NK-92 treated with Interleukin-12 subunit alpha and Interleukin-12 subunit beta, amount 100 ng/mL, for 24 hours (cell line): Measurements from ENCODE around the gene MICAL2.

Experiments used
- DNase-seq: peaks from one replicate; lab custom pipeline; 2025; lab: John Stamatoyannopoulos, UW

Gene MICAL2

GRCh38 chr11:12110201-12110713, at the start of gene MICAL2:
Gene MICAL2 (plus strand): TSS chr11:12110590. CDS start chr11:12162156, 51,566 bp downstream.
- peak; percentile 53 for DNase-seq

GRCh38 chr11:12061851-12062560, 48.4 kb upstream of the MICAL2 start:
- no peak for DNase-seq

- DNase-seq, result no peak
Observed at GRCh38 chr11:12063251-12063650, 47.1 kb upstream of the MICAL2 start.

GRCh38 chr11:12064136-12064953, 46.0 kb upstream of the MICAL2 start:
- DNase-seq, result no peak

GRCh38 chr11:12064954-12065280, 45.5 kb upstream of the MICAL2 start:
- no peak for DNase-seq

- no peak for DNase-seq
Observed at GRCh38 chr11:12066056-12066798, 44.2 kb upstream of the MICAL2 start.

GRCh38 chr11:12066799-12067508, 43.4 kb upstream of the MICAL2 start:
- no peak for DNase-seq

GRCh38 chr11:12067796-12068357, 42.5 kb upstream of the MICAL2 start:
- no peak for DNase-seq

- DNase-seq, result no peak
Observed at GRCh38 chr11:12069066-12069676, 41.2 kb upstream of the MICAL2 start.

- no peak for DNase-seq
Observed at GRCh38 chr11:12070446-12071267, 39.7 kb upstream of the MICAL2 start.

GRCh38 chr11:12071574-12071973, 38.8 kb upstream of the MICAL2 start:
- no peak for DNase-seq

- no peak for DNase-seq
Observed at GRCh38 chr11:12073436-12073835, 37.0 kb upstream of the MICAL2 start.

- no peak for DNase-seq
Observed at GRCh38 chr11:12073886-12074285, 36.5 kb upstream of the MICAL2 start.

GRCh38 chr11:12074529-12075195, 35.7 kb upstream of the MICAL2 start:
- DNase-seq, result no peak

- DNase-seq, result no peak
Observed at GRCh38 chr11:12075291-12075690, 35.1 kb upstream of the MICAL2 start.

- no peak for DNase-seq
Observed at GRCh38 chr11:12075822-12076821, 34.3 kb upstream of the MICAL2 start.

- no peak for DNase-seq
Observed at GRCh38 chr11:12076840-12077534, 33.4 kb upstream of the MICAL2 start.
